Measurements from ENCODE around the gene CDC5L. TPM values are rescaled to one million over a fixed set of nuclear protein-coding genes. Genes with fewer than 3 reads are reported as not detected.

Gene CDC5L
- polyA plus RNA-seq, 1 donor, result 24.1 TPM

DNA sequence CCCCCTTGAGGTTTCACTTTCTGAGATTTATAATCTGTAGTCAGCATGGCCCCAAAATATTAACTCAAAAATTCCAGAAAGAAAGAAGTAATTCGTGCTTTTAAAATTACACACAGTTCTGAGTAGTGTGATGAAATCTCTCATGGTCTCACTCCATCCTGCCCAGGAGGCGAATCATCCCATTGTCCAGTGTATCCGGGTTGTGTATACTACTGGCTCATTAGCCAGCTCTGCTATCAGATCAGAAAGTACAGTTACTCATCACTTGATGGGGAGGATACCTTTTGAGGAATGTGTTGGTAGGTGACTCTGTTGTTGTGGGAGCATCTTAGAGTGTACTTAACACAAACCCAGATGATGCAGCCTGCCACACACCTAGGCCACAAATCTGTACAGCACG lies 65.2 kb downstream of the CDC5L start:
- no peak for DNase-seq (ENCODE audit: low read depth)

DNA sequence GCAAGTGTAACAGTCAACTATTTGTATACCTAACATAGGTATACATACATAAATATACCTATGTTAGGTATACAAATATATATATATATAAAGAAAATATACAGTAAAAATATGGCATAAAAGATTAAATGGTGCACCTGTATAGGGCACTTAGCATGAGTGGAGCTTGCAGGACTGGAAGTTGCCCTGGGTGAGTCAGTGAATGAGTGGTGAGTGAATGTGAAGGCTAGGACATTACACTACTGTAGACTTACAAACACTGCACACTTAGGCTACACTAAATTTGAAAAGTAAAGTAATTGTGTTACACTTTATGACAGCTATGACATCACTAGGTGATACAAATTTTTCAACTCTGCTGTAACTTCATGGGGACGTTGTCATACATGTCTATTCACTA lies 65.6 kb downstream of the CDC5L start:
- DNase-seq (ENCODE audit: low read depth), result no peak

DNA sequence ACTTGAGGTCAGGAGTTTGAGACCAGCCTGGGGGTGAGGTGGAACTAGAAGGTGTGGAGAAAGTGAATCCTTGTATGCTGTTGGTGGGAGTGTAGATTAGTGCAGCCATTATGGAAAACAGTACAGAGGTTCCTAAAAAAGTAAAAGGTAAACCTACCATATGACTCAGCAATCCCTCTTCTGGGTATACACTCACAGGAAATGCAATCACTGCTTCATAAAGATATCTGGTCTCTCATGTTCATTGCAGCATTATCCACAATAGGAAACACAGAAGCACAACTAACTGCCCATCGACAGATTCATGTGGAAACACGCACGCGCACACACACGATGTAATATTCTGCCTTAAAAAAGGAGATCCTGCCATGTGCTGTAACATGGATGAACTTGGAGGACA lies 66.7 kb downstream of the CDC5L start:
- DNase-seq (ENCODE audit: low read depth), result no peak

DNA sequence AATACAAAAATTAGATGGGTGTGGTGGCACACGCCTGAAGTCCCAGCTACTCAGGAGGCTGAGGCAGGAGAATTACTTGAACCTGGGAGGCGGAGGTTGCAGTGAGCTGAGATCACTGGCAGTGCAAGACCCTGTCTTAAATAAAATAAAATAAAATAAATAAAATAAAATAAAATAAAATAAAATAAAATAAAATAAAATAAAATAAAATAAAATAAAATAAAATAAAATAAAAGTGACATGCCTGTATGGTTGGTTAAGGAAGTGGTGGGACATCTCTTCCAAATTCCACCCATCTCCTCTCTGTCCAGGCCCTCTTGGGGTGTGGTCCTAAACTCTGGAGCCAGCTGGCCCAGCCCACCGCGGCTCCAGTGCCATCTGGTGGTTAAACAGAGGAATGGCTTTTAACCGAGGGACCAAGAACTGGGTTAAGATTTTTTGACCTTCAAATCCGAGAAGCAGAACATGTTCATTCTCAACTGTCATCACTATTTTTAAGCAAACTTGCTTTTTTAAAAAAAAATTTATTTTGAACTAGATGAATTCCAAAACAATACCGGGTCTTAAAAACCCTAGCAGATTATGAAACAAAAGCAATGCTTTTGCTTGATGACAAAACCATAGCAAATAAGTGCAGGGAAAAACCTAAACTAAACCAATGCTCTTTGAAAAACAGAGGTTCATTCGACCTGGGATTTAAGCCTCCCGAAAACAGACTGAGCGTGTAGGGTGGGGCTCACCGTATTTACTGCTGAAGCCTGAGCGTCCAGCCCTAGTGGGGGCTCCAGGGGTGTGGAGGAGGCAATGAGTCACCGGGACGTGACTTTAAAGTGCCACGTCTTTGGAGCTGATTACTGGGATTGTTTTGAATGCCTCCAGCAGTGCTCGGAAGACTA lies 68.8 kb downstream of the CDC5L start:
- no peak for DNase-seq (ENCODE audit: low read depth)

DNA sequence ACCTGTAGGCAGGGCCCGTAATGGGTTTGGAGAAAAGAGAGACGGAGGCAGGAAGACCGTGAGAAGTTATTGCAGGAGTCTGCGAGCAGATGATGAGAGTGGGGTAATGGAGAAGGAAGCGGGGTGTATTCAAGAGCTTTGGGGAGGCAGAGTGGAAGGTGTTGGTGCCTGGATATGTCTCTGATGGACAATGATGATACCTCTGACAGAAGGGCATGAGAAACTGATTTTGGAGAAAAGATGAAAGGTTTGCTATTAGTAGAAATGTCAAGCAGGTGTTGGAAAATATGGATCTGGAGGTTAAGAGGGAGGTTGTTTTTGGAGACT lies 69.4 kb downstream of the CDC5L start:
- DNase-seq (ENCODE audit: low read depth), result no peak

- no peak for DNase-seq (ENCODE audit: low read depth)
These were observed 70.1 kb downstream of the CDC5L start for GRCh38 chr6:44457596-44457995.

DNA sequence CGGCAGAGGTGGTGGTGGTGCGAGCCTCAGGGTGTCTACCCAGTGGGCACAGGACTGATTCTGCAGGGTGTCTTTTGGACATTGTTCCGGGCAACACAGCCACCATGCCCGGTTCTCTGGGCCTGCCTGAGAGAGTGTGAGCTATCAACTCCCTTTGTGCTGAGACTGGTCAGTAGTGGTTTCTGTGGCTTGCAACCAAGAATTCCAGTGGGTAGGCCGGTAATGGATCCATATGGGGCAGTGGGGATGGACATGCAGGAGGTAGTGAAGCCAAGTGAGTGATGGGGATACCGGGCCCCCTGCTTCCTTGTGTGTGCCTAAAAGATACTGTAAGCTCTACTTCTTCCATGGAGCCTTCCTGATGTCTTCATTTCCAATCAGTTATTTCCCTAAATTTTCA lies 71.0 kb downstream of the CDC5L start:
- DNase-seq (ENCODE audit: low read depth), result no peak

DNA sequence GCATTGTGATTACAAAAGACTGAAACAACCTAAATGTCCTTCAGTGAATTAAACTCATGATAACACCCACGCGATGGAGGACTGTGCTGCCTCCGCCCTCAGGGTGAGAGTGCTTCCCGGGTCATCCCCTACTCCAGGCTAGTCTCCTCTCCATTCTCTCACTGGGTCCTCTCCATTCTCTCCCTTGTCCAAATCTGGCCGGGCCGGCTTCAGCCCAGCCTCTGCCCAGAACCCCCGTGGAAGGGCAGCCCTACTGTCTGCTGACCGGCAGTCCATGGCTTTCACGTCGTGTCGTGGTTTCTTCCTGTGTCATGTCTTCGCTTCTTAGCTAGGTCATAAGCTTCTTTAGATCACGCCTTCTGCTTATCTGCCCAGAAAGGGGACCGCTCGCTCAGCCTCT lies 74.8 kb downstream of the CDC5L start:
- DNase-seq (ENCODE audit: low read depth), result no peak

DNA sequence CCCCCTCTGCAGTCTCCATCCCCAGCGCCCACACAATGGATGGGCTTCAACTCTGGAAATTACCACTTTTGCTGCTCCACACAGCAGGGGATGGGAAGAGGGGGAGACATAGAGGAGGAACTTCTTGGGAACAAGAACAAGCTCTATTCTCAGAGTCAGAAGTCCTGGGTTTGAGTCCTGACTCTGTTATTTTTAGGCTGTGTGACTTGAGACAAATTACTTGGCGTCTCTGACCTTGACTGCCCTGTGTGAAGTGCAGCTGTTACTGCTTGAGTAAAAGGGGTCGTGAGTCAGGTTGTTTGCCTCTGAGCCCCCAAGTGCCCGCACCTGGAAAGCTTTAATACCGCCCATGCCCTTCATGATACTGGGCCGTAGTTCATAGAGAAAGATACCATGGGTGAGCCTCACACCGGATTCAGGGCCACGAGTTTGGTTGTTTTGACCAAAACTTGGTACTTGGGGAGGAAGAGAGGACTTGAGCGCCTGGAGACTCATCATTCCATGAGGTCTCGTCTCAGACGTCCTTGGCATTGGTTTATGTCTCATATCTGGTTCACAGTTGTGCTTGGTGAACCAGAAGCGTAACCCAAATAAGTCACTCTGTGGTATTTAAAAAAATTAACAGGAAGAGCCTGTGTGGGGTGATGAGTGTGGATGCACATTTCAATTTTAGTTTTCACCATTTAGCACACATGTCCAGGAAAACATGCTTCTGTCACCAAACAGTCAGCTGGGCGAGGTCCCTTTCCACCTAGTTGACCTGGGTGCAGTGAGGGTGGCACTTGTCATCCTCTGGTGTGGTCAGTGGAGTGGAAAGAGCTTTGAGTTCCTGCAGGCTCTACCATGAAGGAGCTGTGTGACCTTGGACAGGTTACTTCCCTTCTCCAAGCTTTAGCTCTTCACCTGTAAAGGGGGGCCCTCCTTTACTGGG lies 75.6 kb downstream of the CDC5L start:
- no peak for DNase-seq (ENCODE audit: low read depth)

GRCh38 chr6:44463728-44464450 lies 76.4 kb downstream of the CDC5L start:
- DNase-seq (ENCODE audit: low read depth), result no peak

DNA sequence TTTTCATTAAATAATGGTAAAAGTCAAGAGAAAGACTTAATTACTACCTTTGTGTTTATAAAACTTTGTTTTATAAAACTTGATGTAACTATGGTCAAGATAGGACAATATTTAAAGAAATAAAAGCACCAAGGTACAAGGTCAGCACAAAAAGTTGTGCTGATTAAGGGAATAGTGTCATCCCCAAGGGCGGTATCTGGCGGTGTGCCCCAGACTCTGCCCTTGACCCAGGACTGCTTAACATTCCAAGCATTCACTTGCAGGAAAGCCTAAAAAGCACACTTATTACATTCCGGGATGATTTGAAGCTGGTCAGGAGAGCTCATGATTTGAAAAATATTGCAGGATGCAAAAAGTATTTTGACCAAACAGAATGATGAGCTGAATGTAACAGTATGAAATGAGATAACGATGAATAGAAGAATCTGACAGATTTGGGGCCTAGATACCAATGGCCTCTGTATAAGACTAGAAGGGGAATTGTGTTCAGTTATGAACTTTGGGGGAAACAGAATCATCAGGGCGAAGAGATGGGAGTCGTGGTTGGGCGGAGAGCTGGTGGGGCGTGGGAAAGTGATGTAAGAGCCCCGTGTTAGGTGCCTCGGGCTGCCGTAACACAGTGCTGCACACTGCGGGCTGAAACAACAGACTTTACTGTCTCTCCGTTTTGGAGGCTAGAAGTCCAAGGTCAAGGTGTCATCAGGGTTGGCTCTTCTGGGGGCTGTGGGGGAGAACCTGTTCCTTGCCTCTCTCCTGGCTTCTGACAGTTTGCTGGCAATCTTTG lies 77.2 kb downstream of the CDC5L start:
- no peak for DNase-seq (ENCODE audit: low read depth)

DNA sequence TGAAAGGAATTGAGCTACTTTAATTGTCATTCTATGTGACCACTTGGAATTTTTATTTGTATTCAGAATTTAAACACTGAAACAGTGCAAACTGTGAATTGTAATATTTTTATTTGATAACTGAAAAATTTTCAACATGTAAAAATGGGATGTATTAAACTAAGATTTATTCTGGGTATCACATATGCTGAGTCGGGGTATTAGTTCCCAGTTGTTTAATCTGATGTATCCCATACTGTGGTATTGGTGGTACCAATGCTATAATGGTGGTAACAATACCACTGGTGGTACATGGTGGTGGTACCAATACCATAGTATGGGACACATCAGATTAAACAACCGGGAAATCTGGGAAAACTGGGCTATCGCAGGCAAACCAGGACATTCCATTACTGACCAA lies 79.4 kb downstream of the CDC5L start:
- no peak for DNase-seq (ENCODE audit: low read depth)

- DNase-seq (ENCODE audit: low read depth), result no peak
These were observed 81.3 kb downstream of the CDC5L start for GRCh38 chr6:44468835-44469234.

DNA sequence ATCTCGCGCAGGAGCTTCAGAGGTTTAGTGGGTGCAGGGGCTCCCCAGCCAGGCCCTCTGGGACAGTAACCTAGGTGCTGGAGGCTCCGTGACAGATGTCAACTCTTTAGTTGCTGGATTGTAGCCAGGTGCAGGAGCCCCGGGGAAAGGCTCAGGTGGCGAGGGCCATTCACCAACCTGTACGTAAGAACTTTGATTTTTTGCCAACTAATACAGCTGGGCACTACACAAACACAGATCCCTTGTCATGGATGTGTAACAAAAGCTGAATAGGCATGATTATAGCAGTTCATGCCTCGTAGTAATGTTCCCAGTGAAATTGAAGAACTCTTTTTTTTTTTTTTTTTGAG lies 82.6 kb downstream of the CDC5L start:
- DNase-seq (ENCODE audit: low read depth), result no peak

DNA sequence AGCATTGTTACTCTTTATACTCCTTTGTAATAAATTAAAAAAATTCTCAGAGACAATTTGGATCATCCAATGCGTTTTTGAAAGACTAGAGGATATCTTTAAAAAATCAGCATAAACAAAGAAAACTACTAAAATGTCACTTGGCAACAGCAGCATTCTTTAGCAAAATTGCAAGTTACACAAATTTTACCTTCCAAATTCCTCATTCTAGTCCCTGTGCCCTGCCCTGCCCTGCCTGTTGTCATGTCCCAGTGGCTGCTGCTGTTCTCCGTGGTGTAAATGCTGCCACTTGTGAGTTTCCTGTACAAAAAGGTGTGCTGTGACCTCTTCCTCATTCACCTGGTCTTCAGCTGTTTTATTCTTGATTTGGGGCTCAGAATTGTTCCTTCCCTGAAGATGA lies 83.2 kb downstream of the CDC5L start:
- DNase-seq (ENCODE audit: low read depth), result no peak

DNA sequence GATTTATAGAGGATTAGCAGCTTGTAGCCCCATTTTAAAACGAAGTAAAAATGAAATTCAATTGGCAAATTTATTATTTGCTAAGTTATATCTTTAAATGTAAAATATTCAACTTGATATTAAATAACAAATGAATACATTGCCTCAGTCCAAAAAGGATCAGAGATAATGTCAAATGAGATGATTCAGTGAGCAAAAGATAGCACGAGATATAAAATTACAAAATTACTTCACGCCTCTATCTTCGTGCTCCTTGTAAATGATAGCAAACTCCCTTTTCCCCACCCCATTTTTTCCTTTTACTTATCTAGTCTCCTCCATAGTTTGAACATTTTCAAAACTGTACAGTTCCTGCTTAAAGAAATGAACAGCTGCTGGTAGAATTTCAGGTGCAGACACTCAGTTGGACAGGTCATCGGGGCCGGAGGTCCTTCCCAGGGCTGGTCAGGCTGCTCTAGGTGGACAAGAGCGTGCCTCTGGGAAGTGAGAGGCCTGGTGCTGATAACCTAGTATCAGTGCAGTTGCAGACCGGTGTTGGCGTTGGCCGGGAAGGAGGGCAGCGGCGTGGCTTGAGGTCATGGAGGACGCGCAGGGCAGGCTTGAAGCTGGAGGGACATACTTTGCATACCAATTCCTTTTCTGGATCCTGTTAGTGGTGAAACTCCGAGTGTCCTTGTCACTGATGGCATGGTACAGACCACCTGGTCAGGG lies 83.9 kb downstream of the CDC5L start:
- no peak for DNase-seq (ENCODE audit: low read depth)

- DNase-seq (ENCODE audit: low read depth), result no peak
These were observed 84.9 kb downstream of the CDC5L start for GRCh38 chr6:44472250-44472945.

GRCh38 chr6:44473393-44474189 lies 86.1 kb downstream of the CDC5L start:
- no peak for DNase-seq (ENCODE audit: low read depth)

DNA sequence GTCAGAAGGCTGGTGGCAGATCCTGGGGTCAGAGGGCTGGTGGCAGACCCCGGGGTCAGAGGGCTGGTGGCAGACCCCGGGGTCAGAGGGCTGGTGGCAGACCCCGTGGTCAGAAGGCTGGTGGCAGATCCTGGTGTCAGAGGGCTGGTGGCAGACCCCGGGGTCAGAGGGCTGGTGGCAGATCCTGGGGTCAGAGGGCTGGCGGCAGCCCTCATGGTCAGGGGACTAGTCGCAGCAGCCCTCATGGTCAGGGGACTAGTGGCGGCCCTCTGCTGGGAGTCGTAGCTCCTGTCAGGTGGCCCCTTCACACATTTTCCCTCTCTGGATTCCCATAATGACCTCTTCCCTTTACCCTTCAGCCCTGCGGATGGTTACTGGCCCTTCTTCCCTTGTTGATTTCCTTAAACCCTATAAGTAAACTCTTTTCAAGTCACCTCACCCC lies 86.7 kb downstream of the CDC5L start:
- no peak for DNase-seq (ENCODE audit: low read depth)
